ENCODE data around the gene ADAMTS17.
A peak's percentile ranks its signal among the peaks of the same experiment; 100 is the strongest.

DNA sequence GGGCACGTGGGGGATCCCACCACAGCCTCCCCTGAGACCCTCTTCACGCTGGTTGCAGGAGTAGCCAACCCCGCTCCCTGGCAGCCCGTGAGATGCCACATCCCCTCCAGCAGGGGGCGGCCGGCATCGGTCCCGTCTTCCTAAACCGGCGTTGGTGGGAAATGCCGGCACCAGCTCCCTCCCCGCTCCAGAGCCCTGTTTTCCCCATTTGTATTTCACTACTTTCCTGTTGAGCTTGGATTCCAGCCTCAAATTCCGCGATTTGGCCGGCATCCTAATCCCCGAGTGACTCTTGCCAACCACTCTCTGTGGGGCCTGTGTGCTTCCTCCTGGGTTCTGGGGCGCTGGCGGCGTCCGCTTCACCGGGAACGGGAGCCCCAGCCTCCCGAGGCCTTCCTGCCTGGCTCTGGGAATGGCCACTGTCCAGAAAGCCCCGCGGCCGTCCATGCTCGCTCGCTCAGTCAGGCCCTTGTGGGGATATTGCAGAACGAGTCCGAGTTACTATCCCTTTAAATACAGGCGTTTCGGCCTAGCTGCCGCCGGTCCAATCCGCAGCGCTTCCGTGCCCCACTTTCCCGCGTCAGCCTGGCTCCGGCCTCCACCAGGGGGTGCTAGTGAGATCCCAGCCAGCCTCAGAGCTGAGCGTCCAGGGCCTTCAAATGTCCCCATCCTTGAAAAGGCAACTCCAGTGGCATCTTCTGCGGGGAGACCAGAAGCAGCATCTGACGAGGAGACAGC lies 8.1 kb upstream of the ADAMTS17 start:
- TF ChIP-seq, protein P1, sequence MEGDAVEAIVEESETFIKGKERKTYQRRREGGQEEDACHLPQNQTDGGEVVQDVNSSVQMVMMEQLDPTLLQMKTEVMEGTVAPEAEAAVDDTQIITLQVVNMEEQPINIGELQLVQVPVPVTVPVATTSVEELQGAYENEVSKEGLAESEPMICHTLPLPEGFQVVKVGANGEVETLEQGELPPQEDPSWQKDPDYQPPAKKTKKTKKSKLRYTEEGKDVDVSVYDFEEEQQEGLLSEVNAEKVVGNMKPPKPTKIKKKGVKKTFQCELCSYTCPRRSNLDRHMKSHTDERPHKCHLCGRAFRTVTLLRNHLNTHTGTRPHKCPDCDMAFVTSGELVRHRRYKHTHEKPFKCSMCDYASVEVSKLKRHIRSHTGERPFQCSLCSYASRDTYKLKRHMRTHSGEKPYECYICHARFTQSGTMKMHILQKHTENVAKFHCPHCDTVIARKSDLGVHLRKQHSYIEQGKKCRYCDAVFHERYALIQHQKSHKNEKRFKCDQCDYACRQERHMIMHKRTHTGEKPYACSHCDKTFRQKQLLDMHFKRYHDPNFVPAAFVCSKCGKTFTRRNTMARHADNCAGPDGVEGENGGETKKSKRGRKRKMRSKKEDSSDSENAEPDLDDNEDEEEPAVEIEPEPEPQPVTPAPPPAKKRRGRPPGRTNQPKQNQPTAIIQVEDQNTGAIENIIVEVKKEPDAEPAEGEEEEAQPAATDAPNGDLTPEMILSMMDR (IDR thresholded peaks at IDR 0.05): peak; percentile 97
- TF ChIP-seq POLR2AphosphoS5 (IDR thresholded peaks at IDR 0.05; ENCODE audit: low read depth, low read length) (no peak), TCF7L2 (IDR thresholded peaks at IDR 0.05; ENCODE audit: low read depth, low read length) (no peak)
- TF ChIP-seq, protein P2, sequence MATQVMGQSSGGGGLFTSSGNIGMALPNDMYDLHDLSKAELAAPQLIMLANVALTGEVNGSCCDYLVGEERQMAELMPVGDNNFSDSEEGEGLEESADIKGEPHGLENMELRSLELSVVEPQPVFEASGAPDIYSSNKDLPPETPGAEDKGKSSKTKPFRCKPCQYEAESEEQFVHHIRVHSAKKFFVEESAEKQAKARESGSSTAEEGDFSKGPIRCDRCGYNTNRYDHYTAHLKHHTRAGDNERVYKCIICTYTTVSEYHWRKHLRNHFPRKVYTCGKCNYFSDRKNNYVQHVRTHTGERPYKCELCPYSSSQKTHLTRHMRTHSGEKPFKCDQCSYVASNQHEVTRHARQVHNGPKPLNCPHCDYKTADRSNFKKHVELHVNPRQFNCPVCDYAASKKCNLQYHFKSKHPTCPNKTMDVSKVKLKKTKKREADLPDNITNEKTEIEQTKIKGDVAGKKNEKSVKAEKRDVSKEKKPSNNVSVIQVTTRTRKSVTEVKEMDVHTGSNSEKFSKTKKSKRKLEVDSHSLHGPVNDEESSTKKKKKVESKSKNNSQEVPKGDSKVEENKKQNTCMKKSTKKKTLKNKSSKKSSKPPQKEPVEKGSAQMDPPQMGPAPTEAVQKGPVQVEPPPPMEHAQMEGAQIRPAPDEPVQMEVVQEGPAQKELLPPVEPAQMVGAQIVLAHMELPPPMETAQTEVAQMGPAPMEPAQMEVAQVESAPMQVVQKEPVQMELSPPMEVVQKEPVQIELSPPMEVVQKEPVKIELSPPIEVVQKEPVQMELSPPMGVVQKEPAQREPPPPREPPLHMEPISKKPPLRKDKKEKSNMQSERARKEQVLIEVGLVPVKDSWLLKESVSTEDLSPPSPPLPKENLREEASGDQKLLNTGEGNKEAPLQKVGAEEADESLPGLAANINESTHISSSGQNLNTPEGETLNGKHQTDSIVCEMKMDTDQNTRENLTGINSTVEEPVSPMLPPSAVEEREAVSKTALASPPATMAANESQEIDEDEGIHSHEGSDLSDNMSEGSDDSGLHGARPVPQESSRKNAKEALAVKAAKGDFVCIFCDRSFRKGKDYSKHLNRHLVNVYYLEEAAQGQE (IDR thresholded peaks at IDR 0.05; ENCODE audit: insufficient read depth in 1 of 2, low read depth in 2 of 2, low read length in 1 of 2): no peak
